Urothelium cell line (cell line): ENCODE measurements around the gene FBXO9.
A peak's percentile ranks its signal among the peaks of the same experiment; 100 is the strongest.

Experiments
- DNase-seq: peaks from one replicate; pipeline ENCODE4 v3.0.0; 2011; ENCODE audit warnings: low spot score, mixed read lengths
- FAIRE-seq: peaks from 2 replicates; lab custom pipeline; 2011; peaks lifted over from hg19 to GRCh38; lab: Jason Lieb, UNC

The FBXO9 gene

GRCh38 chr6:53086302-53086701 lies 21.1 kb downstream of the FBXO9 start:
- DNase-seq, result no peak
- no peak for FAIRE-seq

GRCh38 chr6:53089948-53090347 lies 24.7 kb downstream of the FBXO9 start:
- no peak for DNase-seq
- no peak for FAIRE-seq

GRCh38 chr6:53090576-53090975 lies 25.4 kb downstream of the FBXO9 start:
- DNase-seq, result no peak
- no peak for FAIRE-seq

- FAIRE-seq, result no peak
Observed at GRCh38 chr6:53095270-53095669, 30.1 kb downstream of the FBXO9 start.

GRCh38 chr6:53095716-53096115 lies 30.5 kb downstream of the FBXO9 start:
- FAIRE-seq (no peak), DNase-seq (no peak)

More at GRCh38 chr6:53095270-53095669, 30.1 kb downstream of the FBXO9 start:
- DNase-seq, result no peak

- DNase-seq, result no peak
Observed at GRCh38 chr6:53100561-53100960, 35.4 kb downstream of the FBXO9 start.

GRCh38 chr6:53101006-53101405 lies 35.8 kb downstream of the FBXO9 start:
- DNase-seq (no peak), FAIRE-seq (no peak)

More at GRCh38 chr6:53100561-53100960, 35.4 kb downstream of the FBXO9 start:
- no peak for FAIRE-seq

- FAIRE-seq, result peak; percentile 50
- no peak for DNase-seq
Observed at GRCh38 chr6:53103993-53104675, 38.9 kb downstream of the FBXO9 start.

GRCh38 chr6:53104916-53105315 lies 39.7 kb downstream of the FBXO9 start:
- no peak for FAIRE-seq
- no peak for DNase-seq

- DNase-seq, result no peak
Observed at GRCh38 chr6:53107091-53107490, 41.9 kb downstream of the FBXO9 start.

GRCh38 chr6:53109612-53110011 lies 44.4 kb downstream of the FBXO9 start:
- no peak for FAIRE-seq
- DNase-seq, result no peak

More at GRCh38 chr6:53107091-53107490, 41.9 kb downstream of the FBXO9 start:
- FAIRE-seq, result no peak

GRCh38 chr6:53111865-53112264 lies 46.7 kb downstream of the FBXO9 start:
- DNase-seq (no peak), FAIRE-seq (no peak)

- DNase-seq (peak; percentile 27), FAIRE-seq (no peak)
Observed at GRCh38 chr6:53112404-53112803, 47.2 kb downstream of the FBXO9 start.

GRCh38 chr6:53112871-53113270 lies 47.7 kb downstream of the FBXO9 start:
- FAIRE-seq (no peak), DNase-seq (no peak)

- DNase-seq (no peak), FAIRE-seq (no peak)
Observed at GRCh38 chr6:53113742-53114141, 48.5 kb downstream of the FBXO9 start.

GRCh38 chr6:53115113-53115512 lies 49.9 kb downstream of the FBXO9 start:
- DNase-seq, result no peak
- no peak for FAIRE-seq

GRCh38 chr6:53115741-53116140 lies 50.5 kb downstream of the FBXO9 start:
- no peak for DNase-seq
- FAIRE-seq, result no peak

- DNase-seq, result peak; percentile 19
- FAIRE-seq, result no peak
Observed at GRCh38 chr6:53119349-53119748, 54.1 kb downstream of the FBXO9 start.

- DNase-seq (peak; percentile 42), FAIRE-seq (peak; percentile 72)
Observed at GRCh38 chr6:53119772-53120409, 54.7 kb downstream of the FBXO9 start.

GRCh38 chr6:53124131-53124800 lies 59.1 kb downstream of the FBXO9 start:
- FAIRE-seq (no peak), DNase-seq (no peak)

- no peak for DNase-seq
- no peak for FAIRE-seq
Observed at GRCh38 chr6:53125276-53125675, 60.1 kb downstream of the FBXO9 start.

GRCh38 chr6:53128842-53129241 lies 63.6 kb downstream of the FBXO9 start:
- DNase-seq (no peak), FAIRE-seq (no peak)
